ENCODE measurements around the gene LAMA2.

Gene LAMA2

DNA sequence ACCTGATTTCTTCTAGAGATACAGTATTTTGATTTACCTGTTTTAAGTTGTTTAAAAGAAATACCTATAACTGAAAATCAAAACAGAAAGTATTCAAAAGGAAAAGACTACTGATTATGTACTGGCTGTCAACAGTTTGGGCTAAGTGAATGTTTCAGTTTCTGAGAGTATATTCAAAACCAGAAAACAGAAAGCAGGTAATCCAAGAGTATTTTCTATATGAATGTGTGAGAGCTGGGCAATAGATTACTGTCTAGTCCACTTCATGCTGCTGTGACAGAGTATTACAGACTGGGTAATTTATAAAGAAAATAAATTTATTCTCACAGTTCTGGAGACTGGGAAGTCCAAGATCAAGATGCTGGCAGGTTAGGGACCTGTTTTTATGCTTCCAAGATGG, 566.0 kb downstream of the LAMA2 start:
- no peak for TF ChIP-seq CTCF (IDR thresholded peaks at IDR 0.05; ENCODE audit: low read depth, low read length)
- no peak overlapping the region for H3K4me3 ChIP-seq (ENCODE audit: low read depth, low read length)

- no peak for TF ChIP-seq CTCF (IDR thresholded peaks at IDR 0.05; ENCODE audit: low read depth, low read length)
- no peak overlapping the region for H3K4me3 ChIP-seq (ENCODE audit: low read depth, low read length)
These were observed 568.2 kb downstream of the LAMA2 start for GRCh38 chr6:129451187-129451586.

- TF ChIP-seq CTCF (IDR thresholded peaks at IDR 0.05; ENCODE audit: low read depth, low read length) = no peak
- H3K4me3 ChIP-seq (ENCODE audit: low read depth, low read length) = no peak overlapping the region
These were observed 570.1 kb downstream of the LAMA2 start for GRCh38 chr6:129453073-129453472.

GRCh38 chr6:129454488-129454887, 571.5 kb downstream of the LAMA2 start:
- H3K4me3 ChIP-seq (ENCODE audit: low read depth, low read length) = no peak overlapping the region

GRCh38 chr6:129455126-129455769, 572.3 kb downstream of the LAMA2 start:
- no peak for TF ChIP-seq CTCF (IDR thresholded peaks at IDR 0.05; ENCODE audit: low read depth, low read length)
- H3K4me3 ChIP-seq (ENCODE audit: low read depth, low read length) = no peak overlapping the region

More at GRCh38 chr6:129454488-129454887, 571.5 kb downstream of the LAMA2 start:
- no peak for TF ChIP-seq CTCF (IDR thresholded peaks at IDR 0.05; ENCODE audit: low read depth, low read length)

DNA sequence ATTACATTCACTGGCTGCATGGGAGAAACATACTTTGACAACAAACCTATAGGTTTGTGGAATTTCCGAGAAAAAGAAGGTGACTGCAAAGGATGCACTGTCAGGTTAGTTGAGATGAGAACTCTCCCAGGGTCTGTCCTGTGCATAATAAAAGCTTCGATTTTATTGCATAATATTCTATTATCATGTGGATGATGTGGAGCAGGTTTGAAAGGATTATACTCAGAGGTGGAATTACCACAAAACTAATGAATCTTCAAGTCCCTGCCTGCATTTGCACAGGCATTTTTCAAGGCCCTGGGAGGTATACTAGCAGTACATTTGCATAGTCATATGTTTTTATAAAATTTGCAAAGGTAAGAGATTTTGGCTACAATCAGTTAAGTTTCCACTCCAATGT, 577.3 kb downstream of the LAMA2 start:
- H3K4me3 ChIP-seq (ENCODE audit: low read depth, low read length) = no peak overlapping the region
- TF ChIP-seq CTCF (IDR thresholded peaks at IDR 0.05; ENCODE audit: low read depth, low read length) = no peak

DNA sequence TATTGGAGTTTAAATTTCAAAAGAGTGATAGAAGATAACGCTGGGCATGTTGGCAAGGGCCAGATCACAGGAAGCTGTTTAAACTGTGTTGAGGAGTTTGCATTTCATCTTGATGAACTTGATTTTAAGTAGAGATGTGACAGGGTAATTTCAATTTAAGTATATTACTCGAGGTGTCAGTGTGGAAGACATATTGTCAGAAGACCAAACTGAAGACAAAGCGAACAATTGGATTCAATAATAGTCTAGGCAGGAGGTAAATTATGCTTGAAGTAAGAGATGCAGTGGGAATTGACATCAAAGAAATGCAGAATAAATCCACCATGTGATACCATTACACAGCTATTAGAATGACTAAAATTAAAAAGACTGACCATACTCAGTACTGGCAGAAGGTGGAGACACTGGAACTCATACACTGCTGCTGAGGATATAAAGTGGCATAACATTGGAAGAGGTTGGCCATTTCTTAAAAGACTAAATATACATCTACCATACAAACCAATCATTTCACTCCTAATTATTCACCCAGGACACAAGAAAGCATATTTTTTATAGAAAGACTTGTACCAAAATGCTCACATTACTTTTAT, 586.2 kb downstream of the LAMA2 start:
- TF ChIP-seq CTCF (IDR thresholded peaks at IDR 0.05; ENCODE audit: low read depth, low read length) = no peak
- H3K4me3 ChIP-seq (ENCODE audit: low read depth, low read length) = no peak overlapping the region
